ENCODE data around the gene KIF3B. TPM values are rescaled to one million over a fixed set of nuclear protein-coding genes. Genes with fewer than 3 reads are reported as not detected.

The KIF3B gene
- total RNA-seq, 1 donor from 2014 or later: 19.0 TPM

GRCh38 chr20:32294071-32294470 lies 16.6 kb downstream of the KIF3B start:
- TF ChIP-seq CTCF (conservative IDR thresholded peaks at IDR 0.05; ENCODE audit: low read depth, low read length): no peak
- no peak for DNase-seq (ENCODE audit: low read depth)
- no peak overlapping the region for H3K4me3 ChIP-seq (ENCODE audit: low read depth, low read length)

- no peak for TF ChIP-seq CTCF (conservative IDR thresholded peaks at IDR 0.05; ENCODE audit: low read depth, low read length)
- DNase-seq (ENCODE audit: low read depth): no peak
- no peak overlapping the region for H3K4me3 ChIP-seq (ENCODE audit: low read depth, low read length)
Measured at GRCh38 chr20:32296412-32296811, 19.0 kb downstream of the KIF3B start.

- no peak overlapping the region for H3K4me3 ChIP-seq (ENCODE audit: low read depth, low read length)
- TF ChIP-seq CTCF (conservative IDR thresholded peaks at IDR 0.05; ENCODE audit: low read depth, low read length): no peak
- no peak for DNase-seq (ENCODE audit: low read depth)
Measured at GRCh38 chr20:32296819-32297420, 19.5 kb downstream of the KIF3B start.

GRCh38 chr20:32297439-32297838 lies 20.0 kb downstream of the KIF3B start:
- H3K4me3 ChIP-seq (ENCODE audit: low read depth, low read length): no peak overlapping the region
- no peak for DNase-seq (ENCODE audit: low read depth)
- TF ChIP-seq CTCF (conservative IDR thresholded peaks at IDR 0.05; ENCODE audit: low read depth, low read length): no peak

GRCh38 chr20:32300647-32301046 lies 23.2 kb downstream of the KIF3B start:
- no peak overlapping the region for H3K4me3 ChIP-seq (ENCODE audit: low read depth, low read length)
- no peak for DNase-seq (ENCODE audit: low read depth)
- no peak for TF ChIP-seq CTCF (conservative IDR thresholded peaks at IDR 0.05; ENCODE audit: low read depth, low read length)

GRCh38 chr20:32301719-32302506 lies 24.5 kb downstream of the KIF3B start:
- no peak for TF ChIP-seq CTCF (conservative IDR thresholded peaks at IDR 0.05; ENCODE audit: low read depth, low read length)
- no peak overlapping the region for H3K4me3 ChIP-seq (ENCODE audit: low read depth, low read length)
- no peak for DNase-seq (ENCODE audit: low read depth)

- no peak overlapping the region for H3K4me3 ChIP-seq (ENCODE audit: low read depth, low read length)
- TF ChIP-seq CTCF (conservative IDR thresholded peaks at IDR 0.05; ENCODE audit: low read depth, low read length): no peak
- DNase-seq (ENCODE audit: low read depth): no peak
Measured at GRCh38 chr20:32302507-32302872, 25.0 kb downstream of the KIF3B start.

Measured in epithelial cell of proximal tubule (primary cell).